Fibroblast of villous mesenchyme (primary cell): ENCODE measurements around the gene TACR2. TPM values are rescaled to one million over a fixed set of nuclear protein-coding genes. Genes with fewer than 3 reads are reported as not detected.

ENCODE experiments used
- DNase-seq: peaks from one replicate; pipeline ENCODE4 v3.0.0-alpha.2; 2010; ENCODE audit warnings: low read depth
- H3K4me3 ChIP-seq: 2 replicates; pipeline ENCODE4 v1.5.1; 2011; ENCODE audit warnings: low read depth, mild to moderate bottlenecking, low read length
- total RNA-seq: library from RNA; depleted of rRNA; stranded (reverse); fragments of >200 nt; gene quantifications from 2 replicates; pipeline ENCODE4 v1.2.3, GENCODE V29; 2012
- TF ChIP-seq, protein P1 (sequence below): IDR thresholded peaks from 2 replicates; pipeline ENCODE4 v1.5.1; 2012; ENCODE audit warnings: low read depth, mild to moderate bottlenecking, low read length; ENCODE audit not compliant: insufficient read depth

TACR2 gene
- total RNA-seq, 1 donor, result not detected

DNA sequence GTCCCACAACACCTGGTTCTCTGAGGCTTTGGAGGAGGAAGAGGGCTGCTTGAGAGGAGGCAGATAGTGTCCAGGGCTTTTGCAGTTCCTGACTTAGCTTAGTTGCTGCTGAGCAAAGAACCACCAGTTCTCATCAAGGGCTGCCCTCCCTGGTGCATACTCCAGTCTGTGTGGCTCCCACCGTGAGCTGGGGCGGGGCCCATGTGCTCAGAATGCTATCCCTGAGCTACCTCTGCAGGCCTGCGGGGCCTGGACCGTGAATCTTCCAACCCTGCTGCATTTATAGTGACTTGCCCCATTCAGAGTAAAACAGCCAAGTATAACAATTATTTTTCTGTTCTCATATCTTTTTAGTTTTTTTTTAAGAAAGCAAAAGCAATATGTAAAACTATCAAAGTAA, 49.2 kb downstream of the TACR2 start:
- TF ChIP-seq, protein P1, sequence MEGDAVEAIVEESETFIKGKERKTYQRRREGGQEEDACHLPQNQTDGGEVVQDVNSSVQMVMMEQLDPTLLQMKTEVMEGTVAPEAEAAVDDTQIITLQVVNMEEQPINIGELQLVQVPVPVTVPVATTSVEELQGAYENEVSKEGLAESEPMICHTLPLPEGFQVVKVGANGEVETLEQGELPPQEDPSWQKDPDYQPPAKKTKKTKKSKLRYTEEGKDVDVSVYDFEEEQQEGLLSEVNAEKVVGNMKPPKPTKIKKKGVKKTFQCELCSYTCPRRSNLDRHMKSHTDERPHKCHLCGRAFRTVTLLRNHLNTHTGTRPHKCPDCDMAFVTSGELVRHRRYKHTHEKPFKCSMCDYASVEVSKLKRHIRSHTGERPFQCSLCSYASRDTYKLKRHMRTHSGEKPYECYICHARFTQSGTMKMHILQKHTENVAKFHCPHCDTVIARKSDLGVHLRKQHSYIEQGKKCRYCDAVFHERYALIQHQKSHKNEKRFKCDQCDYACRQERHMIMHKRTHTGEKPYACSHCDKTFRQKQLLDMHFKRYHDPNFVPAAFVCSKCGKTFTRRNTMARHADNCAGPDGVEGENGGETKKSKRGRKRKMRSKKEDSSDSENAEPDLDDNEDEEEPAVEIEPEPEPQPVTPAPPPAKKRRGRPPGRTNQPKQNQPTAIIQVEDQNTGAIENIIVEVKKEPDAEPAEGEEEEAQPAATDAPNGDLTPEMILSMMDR, result no peak
- no peak for DNase-seq
- no peak overlapping the region for H3K4me3 ChIP-seq

- H3K4me3 ChIP-seq, result no peak overlapping the region
- TF ChIP-seq, protein P1, result no peak
- DNase-seq, result no peak
Measured at GRCh38 chr10:69366738-69367137, 50.0 kb downstream of the TACR2 start.

DNA sequence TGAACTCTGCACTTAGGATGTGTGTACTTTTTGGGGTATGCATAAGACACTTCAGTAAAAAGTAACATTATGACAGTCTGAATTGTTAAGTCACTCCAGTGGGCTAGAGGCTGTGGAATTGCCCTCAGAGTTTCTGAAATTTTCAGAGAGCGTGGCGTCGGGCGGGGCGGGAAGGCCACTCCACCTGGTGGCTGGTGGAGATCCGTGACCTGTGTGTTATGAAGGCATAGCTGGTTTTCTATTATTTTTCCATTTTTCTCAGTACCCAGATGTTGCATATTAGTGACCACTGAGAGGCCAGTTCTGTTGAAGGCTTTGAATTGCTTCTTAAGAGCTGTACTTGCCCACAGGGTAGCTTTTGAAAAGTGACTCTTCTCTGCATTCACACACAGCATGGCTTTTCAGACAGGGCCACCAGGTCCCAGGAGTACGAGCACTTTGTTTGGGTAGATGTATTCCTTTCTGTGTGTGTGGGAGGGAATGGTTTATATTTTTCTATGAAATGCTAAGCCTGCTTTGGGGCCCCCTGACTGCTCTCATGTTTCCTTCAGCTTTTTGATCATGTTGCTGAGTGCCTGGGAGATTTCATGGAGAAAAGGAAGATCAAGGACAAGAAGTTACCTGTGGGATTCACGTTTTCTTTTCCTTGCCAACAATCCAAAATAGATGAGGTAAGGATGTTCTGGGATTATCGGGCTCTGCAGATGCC, 52.3 kb downstream of the TACR2 start:
- peak; percentile 45 for DNase-seq
- H3K4me3 ChIP-seq, result no peak overlapping the region
- TF ChIP-seq, protein P1, result no peak

DNA sequence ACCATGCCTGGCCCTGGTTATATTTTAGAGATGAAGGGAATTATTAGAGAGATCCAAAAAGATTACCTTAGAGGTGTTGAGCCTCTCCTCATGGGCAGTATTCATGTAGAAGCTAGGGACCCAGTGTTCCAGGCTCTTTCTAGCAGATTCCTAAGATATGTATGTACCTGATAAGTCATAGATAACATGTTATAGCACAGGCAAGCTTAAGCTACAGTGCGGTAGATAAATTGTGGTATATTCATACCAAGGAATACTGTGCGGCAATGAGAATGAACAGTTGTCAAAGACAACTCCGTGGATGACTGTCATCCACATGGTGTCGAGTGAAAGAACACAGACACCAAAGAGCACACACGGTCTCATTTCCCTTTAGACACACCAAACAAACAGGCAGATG, 53.1 kb downstream of the TACR2 start:
- TF ChIP-seq, protein P1, result no peak
- H3K4me3 ChIP-seq, result no peak overlapping the region
- DNase-seq, result peak; percentile 72

GRCh38 chr10:69362471-69362954, 54.2 kb downstream of the TACR2 start:
- H3K4me3 ChIP-seq, result no peak overlapping the region
- peak; percentile 85 for DNase-seq

DNA sequence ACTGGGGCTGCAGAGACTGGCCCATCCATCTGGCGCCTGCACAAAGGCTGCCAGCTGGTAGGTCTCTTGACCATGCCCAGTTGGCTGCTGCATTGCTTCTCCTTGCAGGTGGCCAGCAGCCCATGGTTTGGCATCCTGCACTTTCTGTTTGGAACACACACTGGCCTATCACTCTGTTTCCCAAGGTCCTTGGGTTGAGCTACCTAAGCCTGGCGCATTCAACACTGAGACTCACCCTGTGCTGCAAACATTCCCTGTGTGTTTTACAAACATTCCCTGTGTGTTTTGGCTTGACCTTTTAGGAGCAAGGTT, 55.5 kb downstream of the TACR2 start:
- DNase-seq, result no peak
- TF ChIP-seq, protein P1, result no peak
- H3K4me3 ChIP-seq, result no peak overlapping the region

More at GRCh38 chr10:69362471-69362954, 54.2 kb downstream of the TACR2 start:
- TF ChIP-seq, protein P1, result no peak
